ENCODE data around the gene S100A2.

S100A2 gene

DNA sequence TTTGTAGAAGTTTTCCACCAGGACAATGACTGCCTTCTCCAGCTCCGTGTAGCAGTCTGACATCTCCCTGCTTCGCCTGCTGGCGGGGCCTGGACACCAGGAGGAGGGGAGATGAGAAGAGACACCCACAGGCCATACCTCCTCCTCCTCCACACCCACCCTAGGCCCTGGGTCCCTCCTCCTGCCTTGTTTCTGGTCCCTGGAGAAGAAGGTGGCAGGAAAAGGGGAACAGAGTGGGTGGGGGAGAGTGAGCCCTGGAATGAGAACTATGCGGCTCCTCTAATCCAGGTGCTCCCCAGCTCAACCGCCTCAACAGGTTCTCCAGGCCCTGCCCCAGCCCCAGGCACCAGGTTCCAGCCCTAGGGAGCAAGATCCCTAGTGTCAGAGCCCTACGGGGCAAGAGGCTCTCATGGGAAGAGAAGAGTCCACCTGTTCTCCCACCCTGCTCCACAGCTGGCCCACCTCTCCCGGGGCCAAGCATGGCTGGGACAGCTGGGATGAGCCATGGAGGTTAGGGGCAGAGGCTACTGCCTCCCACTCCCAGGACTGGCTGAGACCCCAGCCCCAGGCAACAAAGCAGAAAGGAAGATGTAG lies 42.5 kb upstream of the S100A2 start:
- Histone ChIP-seq H3K9me3 (ENCODE audit: control insufficient read depth, low read length) (no peaks in the 10 kb centered on the region), H3K4me3 (ENCODE audit: low read depth, low read length) (peak overlapping the region; percentile 19), H2AFZ (no peak overlapping the region), H3K9ac (no peak overlapping the region), H3K79me2 (peaks cover 5% of the 10 kb centered on the region), H3K4me1 (peaks cover 25% of the 10 kb centered on the region), H3K4me2 (ENCODE audit: low read length) (peak overlapping the region; percentile 56), H3K27me3 (ENCODE audit: control insufficient read depth, insufficient read depth, low read length) (no peaks in the 10 kb centered on the region), H3K36me3 (ENCODE audit: control insufficient read depth, insufficient read depth, low read length) (no peaks in the 10 kb centered on the region), H3K27ac (peak overlapping the region; percentile 79)
- TF ChIP-seq, protein P1, sequence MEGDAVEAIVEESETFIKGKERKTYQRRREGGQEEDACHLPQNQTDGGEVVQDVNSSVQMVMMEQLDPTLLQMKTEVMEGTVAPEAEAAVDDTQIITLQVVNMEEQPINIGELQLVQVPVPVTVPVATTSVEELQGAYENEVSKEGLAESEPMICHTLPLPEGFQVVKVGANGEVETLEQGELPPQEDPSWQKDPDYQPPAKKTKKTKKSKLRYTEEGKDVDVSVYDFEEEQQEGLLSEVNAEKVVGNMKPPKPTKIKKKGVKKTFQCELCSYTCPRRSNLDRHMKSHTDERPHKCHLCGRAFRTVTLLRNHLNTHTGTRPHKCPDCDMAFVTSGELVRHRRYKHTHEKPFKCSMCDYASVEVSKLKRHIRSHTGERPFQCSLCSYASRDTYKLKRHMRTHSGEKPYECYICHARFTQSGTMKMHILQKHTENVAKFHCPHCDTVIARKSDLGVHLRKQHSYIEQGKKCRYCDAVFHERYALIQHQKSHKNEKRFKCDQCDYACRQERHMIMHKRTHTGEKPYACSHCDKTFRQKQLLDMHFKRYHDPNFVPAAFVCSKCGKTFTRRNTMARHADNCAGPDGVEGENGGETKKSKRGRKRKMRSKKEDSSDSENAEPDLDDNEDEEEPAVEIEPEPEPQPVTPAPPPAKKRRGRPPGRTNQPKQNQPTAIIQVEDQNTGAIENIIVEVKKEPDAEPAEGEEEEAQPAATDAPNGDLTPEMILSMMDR (IDR thresholded peaks at IDR 0.05) = no peak

GRCh38 chr1:153607381-153607780 lies 41.7 kb upstream of the S100A2 start:
- H3K27me3 ChIP-seq (ENCODE audit: control insufficient read depth, insufficient read depth, low read length) = no peaks in the 10 kb centered on the region
- H3K9ac ChIP-seq = no peak overlapping the region
- TF ChIP-seq, protein P1 (IDR thresholded peaks at IDR 0.05) = no peak
- H3K4me3 ChIP-seq (ENCODE audit: low read depth, low read length) = no peak overlapping the region
- peaks cover 5% of the 10 kb centered on the region for H3K79me2 ChIP-seq
- H3K4me2 ChIP-seq (ENCODE audit: low read length) = no peak overlapping the region
- no peak overlapping the region for H3K27ac ChIP-seq
- H3K36me3 ChIP-seq (ENCODE audit: control insufficient read depth, insufficient read depth, low read length) = no peaks in the 10 kb centered on the region
- H2AFZ ChIP-seq = no peak overlapping the region
- peaks cover 25% of the 10 kb centered on the region for H3K4me1 ChIP-seq
- no peaks in the 10 kb centered on the region for H3K9me3 ChIP-seq (ENCODE audit: control insufficient read depth, low read length)

DNA sequence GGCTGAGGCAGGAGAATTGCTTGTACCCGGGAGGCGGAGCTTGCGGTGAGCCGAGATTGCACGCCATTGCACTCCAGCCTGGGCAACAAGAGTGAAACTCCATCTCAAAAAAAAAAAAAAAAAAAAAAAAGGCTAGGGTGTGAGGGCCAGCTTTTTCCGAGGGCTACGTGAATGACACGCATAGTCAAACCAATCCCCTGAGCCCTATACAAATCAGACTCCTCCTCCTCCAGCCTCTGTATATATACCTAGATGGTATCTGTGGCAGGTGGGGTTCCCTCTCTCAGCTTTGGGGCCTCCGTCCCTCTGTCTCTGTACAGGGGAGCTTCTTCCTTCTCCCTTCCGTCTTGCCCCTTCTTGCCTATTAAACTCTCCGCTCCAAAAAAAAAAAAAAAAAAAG lies 40.5 kb upstream of the S100A2 start:
- Histone ChIP-seq H3K4me3 (ENCODE audit: low read depth, low read length) (no peak overlapping the region), H3K27me3 (ENCODE audit: control insufficient read depth, insufficient read depth, low read length) (no peaks in the 10 kb centered on the region), H3K27ac (no peak overlapping the region), H3K9me3 (ENCODE audit: control insufficient read depth, low read length) (no peaks in the 10 kb centered on the region), H3K36me3 (ENCODE audit: control insufficient read depth, insufficient read depth, low read length) (no peaks in the 10 kb centered on the region), H3K4me1 (peaks cover 22% of the 10 kb centered on the region), H3K79me2 (peaks cover 5% of the 10 kb centered on the region), H3K9ac (no peak overlapping the region), H2AFZ (no peak overlapping the region), H3K4me2 (ENCODE audit: low read length) (no peak overlapping the region)
- TF ChIP-seq, protein P1 (IDR thresholded peaks at IDR 0.05) = no peak

- Histone ChIP-seq H3K79me2 (peaks cover 5% of the 10 kb centered on the region), H3K4me2 (ENCODE audit: low read length) (no peak overlapping the region), H3K27me3 (ENCODE audit: control insufficient read depth, insufficient read depth, low read length) (no peaks in the 10 kb centered on the region), H3K36me3 (ENCODE audit: control insufficient read depth, insufficient read depth, low read length) (no peaks in the 10 kb centered on the region), H3K4me3 (ENCODE audit: low read depth, low read length) (no peak overlapping the region), H3K27ac (no peak overlapping the region), H2AFZ (no peak overlapping the region), H3K9me3 (ENCODE audit: control insufficient read depth, low read length) (no peaks in the 10 kb centered on the region), H3K9ac (no peak overlapping the region), H3K4me1 (no peaks in the 10 kb centered on the region)
- TF ChIP-seq, protein P1 (IDR thresholded peaks at IDR 0.05) = no peak
These were observed 37.1 kb upstream of the S100A2 start for GRCh38 chr1:153602749-153603148.

DNA sequence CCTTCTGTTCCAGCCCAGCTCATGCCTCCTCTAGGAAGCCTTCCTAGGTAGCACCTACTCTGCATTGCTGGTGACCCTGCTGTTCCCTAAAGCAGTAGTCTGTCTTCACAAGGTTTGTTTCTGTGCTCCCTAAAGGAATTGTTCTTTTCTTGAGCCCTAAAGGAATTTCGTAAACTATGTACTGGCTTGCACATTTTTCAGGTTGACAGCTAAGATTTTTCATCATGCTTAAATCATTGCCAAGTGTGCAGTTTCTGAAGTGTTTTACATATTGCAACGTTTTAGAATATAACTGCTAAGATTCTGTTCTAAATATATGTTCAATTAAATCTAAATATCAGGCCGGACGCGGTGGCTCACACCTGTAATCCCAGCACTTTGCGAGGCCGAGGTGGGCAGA lies 34.2 kb upstream of the S100A2 start:
- TF ChIP-seq, protein P1 (IDR thresholded peaks at IDR 0.05) = no peak
- H3K79me2 ChIP-seq = no peaks in the 10 kb centered on the region
- no peaks in the 10 kb centered on the region for H3K4me1 ChIP-seq
- no peaks in the 10 kb centered on the region for H3K27me3 ChIP-seq (ENCODE audit: control insufficient read depth, insufficient read depth, low read length)
- H3K9me3 ChIP-seq (ENCODE audit: control insufficient read depth, low read length) = no peaks in the 10 kb centered on the region
- no peaks in the 10 kb centered on the region for H3K36me3 ChIP-seq (ENCODE audit: control insufficient read depth, insufficient read depth, low read length)
- no peak overlapping the region for H3K4me3 ChIP-seq (ENCODE audit: low read depth, low read length)
- no peak overlapping the region for H3K27ac ChIP-seq
- no peak overlapping the region for H3K4me2 ChIP-seq (ENCODE audit: low read length)
- no peak overlapping the region for H2AFZ ChIP-seq
- H3K9ac ChIP-seq = no peak overlapping the region
